Esophagus muscularis mucosa (tissue), 3 donors: ENCODE results near the gene MAX.

Experiments
- POLR2A ChIP-seq: fragments of 450-650 bp; IDR thresholded peaks from one replicate; pipeline ENCODE4 v1.6.1; 2017; ENCODE audit warnings: antibody characterized with exemption, moderate library complexity, mild to moderate bottlenecking, low read depth
- TF ChIP-seq, protein P1 (sequence below), 3 experiments: fragments of 200-600 bp in 2 of 3; fragments of 450-650 bp in 1 of 3; sonication (generic) in 2 of 3; IDR thresholded peaks; one replicate each; pipeline ENCODE4 v1.5.1; 2017 to 2019; ENCODE audit warnings: antibody characterized with exemption in 3 of 3, mild to moderate bottlenecking in 2 of 3, moderate library complexity in 1 of 3

DNA sequence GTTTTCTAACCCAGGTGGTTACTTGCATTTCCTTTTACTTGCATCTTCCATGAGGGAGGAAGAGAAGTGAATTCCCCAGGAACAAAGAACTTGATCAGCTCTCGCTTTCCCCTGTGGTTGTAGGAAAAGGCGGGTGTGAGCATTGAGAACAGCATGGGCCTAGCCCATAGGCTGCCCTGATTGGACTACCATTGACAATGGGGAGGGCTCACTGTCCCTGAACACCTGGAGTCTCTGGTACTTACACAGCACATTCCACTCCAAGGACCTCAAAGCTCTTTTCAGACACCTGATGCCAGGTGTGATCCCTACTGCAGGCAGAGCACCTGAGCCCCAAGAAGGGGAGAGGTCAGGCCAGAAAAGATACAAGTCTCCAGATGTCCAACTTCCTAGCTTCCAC lies 25.0 kb downstream of the MAX start:
- TF ChIP-seq, protein P1, sequence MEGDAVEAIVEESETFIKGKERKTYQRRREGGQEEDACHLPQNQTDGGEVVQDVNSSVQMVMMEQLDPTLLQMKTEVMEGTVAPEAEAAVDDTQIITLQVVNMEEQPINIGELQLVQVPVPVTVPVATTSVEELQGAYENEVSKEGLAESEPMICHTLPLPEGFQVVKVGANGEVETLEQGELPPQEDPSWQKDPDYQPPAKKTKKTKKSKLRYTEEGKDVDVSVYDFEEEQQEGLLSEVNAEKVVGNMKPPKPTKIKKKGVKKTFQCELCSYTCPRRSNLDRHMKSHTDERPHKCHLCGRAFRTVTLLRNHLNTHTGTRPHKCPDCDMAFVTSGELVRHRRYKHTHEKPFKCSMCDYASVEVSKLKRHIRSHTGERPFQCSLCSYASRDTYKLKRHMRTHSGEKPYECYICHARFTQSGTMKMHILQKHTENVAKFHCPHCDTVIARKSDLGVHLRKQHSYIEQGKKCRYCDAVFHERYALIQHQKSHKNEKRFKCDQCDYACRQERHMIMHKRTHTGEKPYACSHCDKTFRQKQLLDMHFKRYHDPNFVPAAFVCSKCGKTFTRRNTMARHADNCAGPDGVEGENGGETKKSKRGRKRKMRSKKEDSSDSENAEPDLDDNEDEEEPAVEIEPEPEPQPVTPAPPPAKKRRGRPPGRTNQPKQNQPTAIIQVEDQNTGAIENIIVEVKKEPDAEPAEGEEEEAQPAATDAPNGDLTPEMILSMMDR (IDR thresholded peaks at IDR 0.05): no peak
- TF ChIP-seq POLR2A: no peak
